AG10803 (cell line): ENCODE results near the gene TOP3B.

ENCODE experiments used
- DNase-seq: peaks from one replicate; pipeline ENCODE4 v3.0.0; 2010; ENCODE audit warnings: low read depth
- H3K4me3 ChIP-seq: 2 replicates; pipeline ENCODE4 v1.5.1; 2011; ENCODE audit warnings: mild to moderate bottlenecking, low read length, control low read depth
- TF ChIP-seq, protein P1 (sequence below): conservative IDR thresholded peaks from 2 replicates; pipeline ENCODE4 v1.5.1; 2011; ENCODE audit warnings: mild to moderate bottlenecking, low read length, control low read depth, inconsistent platforms

Gene TOP3B

GRCh38 chr22:21937821-21938070 lies 44.8 kb downstream of the TOP3B start:
- peak; percentile 97 for DNase-seq
- TF ChIP-seq, protein P1, sequence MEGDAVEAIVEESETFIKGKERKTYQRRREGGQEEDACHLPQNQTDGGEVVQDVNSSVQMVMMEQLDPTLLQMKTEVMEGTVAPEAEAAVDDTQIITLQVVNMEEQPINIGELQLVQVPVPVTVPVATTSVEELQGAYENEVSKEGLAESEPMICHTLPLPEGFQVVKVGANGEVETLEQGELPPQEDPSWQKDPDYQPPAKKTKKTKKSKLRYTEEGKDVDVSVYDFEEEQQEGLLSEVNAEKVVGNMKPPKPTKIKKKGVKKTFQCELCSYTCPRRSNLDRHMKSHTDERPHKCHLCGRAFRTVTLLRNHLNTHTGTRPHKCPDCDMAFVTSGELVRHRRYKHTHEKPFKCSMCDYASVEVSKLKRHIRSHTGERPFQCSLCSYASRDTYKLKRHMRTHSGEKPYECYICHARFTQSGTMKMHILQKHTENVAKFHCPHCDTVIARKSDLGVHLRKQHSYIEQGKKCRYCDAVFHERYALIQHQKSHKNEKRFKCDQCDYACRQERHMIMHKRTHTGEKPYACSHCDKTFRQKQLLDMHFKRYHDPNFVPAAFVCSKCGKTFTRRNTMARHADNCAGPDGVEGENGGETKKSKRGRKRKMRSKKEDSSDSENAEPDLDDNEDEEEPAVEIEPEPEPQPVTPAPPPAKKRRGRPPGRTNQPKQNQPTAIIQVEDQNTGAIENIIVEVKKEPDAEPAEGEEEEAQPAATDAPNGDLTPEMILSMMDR, result no peak
- peak overlapping the region; percentile 68 for H3K4me3 ChIP-seq

DNA sequence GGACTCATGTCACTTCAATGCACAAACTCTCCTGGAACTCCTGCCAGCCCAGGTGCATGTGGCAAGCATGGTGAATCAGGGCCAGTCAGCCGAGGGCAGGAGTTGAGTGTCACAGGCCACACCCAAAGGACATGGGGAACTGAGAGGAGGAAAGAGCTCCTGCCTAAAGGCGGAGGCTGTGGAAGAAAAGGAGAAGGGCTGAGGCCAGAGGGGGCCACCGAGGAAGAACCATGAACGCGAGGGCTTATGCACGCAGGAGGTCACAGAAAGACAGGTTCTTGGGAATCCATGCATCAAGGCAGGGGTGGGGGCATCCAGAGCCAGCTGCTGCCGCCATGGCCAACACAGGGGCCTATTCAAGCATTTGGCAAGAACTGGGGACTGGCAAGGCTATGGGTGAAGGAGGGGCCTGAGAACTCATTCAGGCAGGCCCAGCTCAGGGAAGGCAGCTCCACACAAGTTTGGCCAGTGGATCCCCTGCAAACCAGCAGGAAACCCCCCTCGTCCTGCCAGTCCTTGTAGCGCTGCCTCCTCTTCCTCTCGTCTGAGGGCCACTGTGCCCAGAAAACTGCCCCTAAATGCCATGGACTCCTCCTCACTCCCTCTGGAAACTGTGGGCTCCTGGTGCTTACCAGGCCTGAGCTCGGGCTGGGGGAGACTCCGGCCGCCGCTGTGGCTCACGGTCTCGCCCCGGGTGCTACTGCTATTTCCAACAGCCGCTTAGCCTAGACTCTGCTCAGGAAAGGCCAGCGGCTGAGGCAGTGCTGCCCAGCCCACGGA lies 45.4 kb downstream of the TOP3B start:
- peak overlapping the region; percentile 68 for H3K4me3 ChIP-seq
- peak; percentile 29 for DNase-seq
- TF ChIP-seq, protein P1, result no peak

- no peak overlapping the region for H3K4me3 ChIP-seq
- TF ChIP-seq, protein P1, result no peak
- DNase-seq, result peak; percentile 40
Measured at GRCh38 chr22:21936151-21936775, 46.3 kb downstream of the TOP3B start.

- TF ChIP-seq, protein P1, result no peak
- no peak for DNase-seq
- no peak overlapping the region for H3K4me3 ChIP-seq
Measured at GRCh38 chr22:21933910-21934309, 48.7 kb downstream of the TOP3B start.

DNA sequence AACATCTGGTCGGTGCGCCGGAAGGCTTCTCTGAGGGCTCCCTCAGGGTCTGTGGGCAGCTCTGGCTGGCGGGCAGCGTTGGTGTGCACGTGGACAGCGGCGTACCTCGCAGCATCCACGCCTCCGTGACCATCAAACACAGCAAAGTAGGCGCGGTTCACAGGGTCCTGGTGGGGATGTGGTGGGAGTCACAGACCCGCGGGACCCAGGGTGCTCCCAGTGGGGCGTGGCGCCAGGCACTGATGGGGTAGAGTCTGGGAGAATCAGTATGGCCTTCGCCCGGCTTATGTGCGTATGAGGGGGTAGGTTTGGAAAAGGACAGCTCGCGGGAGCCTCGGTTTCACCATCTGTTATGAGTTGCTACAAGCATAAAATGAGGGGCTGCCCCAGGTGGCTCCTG lies 49.2 kb downstream of the TOP3B start:
- TF ChIP-seq, protein P1, result no peak
- no peak overlapping the region for H3K4me3 ChIP-seq
- DNase-seq, result no peak

GRCh38 chr22:21932347-21932746 lies 50.2 kb downstream of the TOP3B start:
- no peak for DNase-seq
- TF ChIP-seq, protein P1, result no peak
- no peak overlapping the region for H3K4me3 ChIP-seq

DNA sequence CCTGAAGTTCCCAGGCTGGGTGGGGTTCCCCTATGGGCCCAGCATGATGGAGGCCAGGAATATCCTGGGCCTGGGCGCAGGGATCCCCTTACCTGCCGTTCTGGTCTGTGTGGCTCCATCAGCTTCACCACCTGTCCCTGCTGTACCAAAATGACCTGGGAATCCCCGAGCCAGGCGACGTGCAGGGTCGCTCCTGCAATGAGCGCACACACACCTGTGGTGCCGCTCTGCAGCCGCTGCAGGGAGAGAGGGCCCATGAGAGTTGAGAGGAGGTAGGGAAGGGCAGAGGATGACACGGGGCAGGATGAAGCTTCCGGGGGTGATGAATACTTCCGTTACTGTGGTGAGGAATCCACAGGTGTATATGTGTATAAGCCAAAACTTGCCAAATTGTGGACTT lies 51.5 kb downstream of the TOP3B start:
- TF ChIP-seq, protein P1, result no peak
- DNase-seq, result no peak
- no peak overlapping the region for H3K4me3 ChIP-seq
